Stimulated activated CD4-positive, alpha-beta T cell treated with anti-CD3 and anti-CD28 coated beads, Interleukin-2, amount 100 ng/mL, for 48 hours (primary cell): ENCODE results near the gene ZFHX3.
"Not testable (repeated sequence)": the region's sequence is repeated elsewhere in the genome, so short reads cannot be mapped to it uniquely, and the experiment has no call there.

Experiments used
- DNase-seq, 2 donors: peaks; one replicate each; pipeline ENCODE4 v3.0.0-alpha.2; 2020

The ZFHX3 gene

GRCh38 chr16:73047536-73048291 lies at the start of gene ZFHX3:
TSS of gene ZFHX3 (minus strand) at chr16:73048128. CDS start at chr16:72960145, 87,983 bp downstream.
- no peak for DNase-seq

- DNase-seq: no peak
Measured at GRCh38 chr16:73096510-73096909, 48.6 kb upstream of the ZFHX3 start.

GRCh38 chr16:73095885-73096421 lies 48.0 kb upstream of the ZFHX3 start:
- DNase-seq: no peak

GRCh38 chr16:73095142-73095820 lies 47.4 kb upstream of the ZFHX3 start:
- no peak for DNase-seq

GRCh38 chr16:73094371-73094770 lies 46.4 kb upstream of the ZFHX3 start:
- no peak for DNase-seq

GRCh38 chr16:73093146-73094144 lies 45.5 kb upstream of the ZFHX3 start:
- no peak for DNase-seq

- DNase-seq: no peak
Measured at GRCh38 chr16:73092236-73092781, 44.4 kb upstream of the ZFHX3 start.

GRCh38 chr16:73091174-73091573 lies 43.2 kb upstream of the ZFHX3 start:
- DNase-seq: no peak

GRCh38 chr16:73089420-73089819 lies 41.5 kb upstream of the ZFHX3 start:
- DNase-seq: no peak

GRCh38 chr16:73086108-73086507 lies 38.2 kb upstream of the ZFHX3 start:
- DNase-seq: no peak

- DNase-seq: no peak
Measured at GRCh38 chr16:73083271-73083670, 35.3 kb upstream of the ZFHX3 start.

- not testable (repeated sequence) for DNase-seq
Measured at GRCh38 chr16:73082634-73083051, 34.7 kb upstream of the ZFHX3 start.

- DNase-seq: no peak
Measured at GRCh38 chr16:73080931-73081330, 33.0 kb upstream of the ZFHX3 start.

- DNase-seq: no peak
Measured at GRCh38 chr16:73076324-73076810, 28.4 kb upstream of the ZFHX3 start.

GRCh38 chr16:73074382-73074781 lies 26.5 kb upstream of the ZFHX3 start:
- no peak for DNase-seq

GRCh38 chr16:73072051-73072450 lies 24.1 kb upstream of the ZFHX3 start:
- DNase-seq: not testable (repeated sequence)

- no peak for DNase-seq
Measured at GRCh38 chr16:73071131-73071940, 23.4 kb upstream of the ZFHX3 start.

GRCh38 chr16:73069581-73070262 lies 21.8 kb upstream of the ZFHX3 start:
- DNase-seq: no peak

GRCh38 chr16:73068541-73069401 lies 20.8 kb upstream of the ZFHX3 start:
- no peak for DNase-seq
